Heart right ventricle (tissue), 16 donors: ENCODE results near the gene RASGRF2. TPM values are rescaled to one million over a fixed set of nuclear protein-coding genes. Genes with fewer than 3 reads are reported as not detected.

Experiments used
- ATAC-seq, 8 donors: fragments of 200-7000 bp; cut with Tn5 transposase; one replicate each; pipeline ENCODE4 v1.9.1; 2020; ENCODE audit warnings: mild to moderate bottlenecking in 8 of 8, moderate library complexity in 8 of 8, moderate number of reproducible peaks in 1 of 8
- DNase-seq, 2 donors: peaks; one replicate each; pipeline ENCODE4 v3.0.0-alpha.2; 2020
- H3K27ac ChIP-seq, 10 donors: fragments of 200-600 bp; sonication (generic) in 2 of 10; one replicate each; pipeline versions ENCODE4 v1.5.0 to v1.8.0; 2020 to 2022; ENCODE audit warnings: mild to moderate bottlenecking in 3 of 10
- H3K27me3 ChIP-seq, 7 donors: fragments of 200-600 bp; one replicate each; pipeline ENCODE4 v1.8.0; 2021 to 2022; ENCODE audit warnings: mild to moderate bottlenecking in 2 of 7
- H3K36me3 ChIP-seq, 9 donors: fragments of 200-600 bp; sonication (generic) in 1 of 9; one replicate each; pipeline versions ENCODE4 v1.5.0 to v1.8.0; 2020 to 2022; ENCODE audit warnings: mild to moderate bottlenecking in 2 of 9
- H3K4me1 ChIP-seq, 9 donors: fragments of 200-600 bp; sonication (generic) in 1 of 9; one replicate each; pipeline versions ENCODE4 v1.5.0 to v1.8.0; 2020 to 2022; ENCODE audit warnings: mild to moderate bottlenecking in 4 of 9
- H3K4me3 ChIP-seq, 10 donors: fragments of 200-600 bp; sonication (generic) in 2 of 10; one replicate each; pipeline versions ENCODE4 v1.5.0 to v1.8.0; 2020 to 2022; ENCODE audit warnings: mild to moderate bottlenecking in 7 of 10, moderate library complexity in 2 of 10
- H3K9me3 ChIP-seq, 11 donors: fragments of 200-600 bp in 10 of 11; sonication (generic) in 2 of 11; one replicate each; pipeline versions ENCODE4 v1.5.0 to v1.8.0; 2013 to 2022; ENCODE audit warnings: mild to moderate bottlenecking in 2 of 11, control low read depth in 1 of 11, moderate library complexity in 1 of 11
- CTCF ChIP-seq, 9 donors: fragments of 200-600 bp; sonication (generic) in 2 of 9; IDR thresholded peaks; one replicate each; pipeline versions ENCODE4 v1.5.0 to v1.8.0; 2021 to 2022; ENCODE audit warnings: antibody characterized with exemption in 9 of 9, mild to moderate bottlenecking in 5 of 9, moderate library complexity in 1 of 9
- WGBS, 2 donors: extraction: QIAGEN DNeasy Blood & Tissue Kit; methylation state at CpG; one replicate each; pipeline ENCODE4 v1.1.7; 2013; ENCODE audit warnings: inconsistent platforms in 1 of 2; 5-methylcytosine and 5-hydroxymethylcytosine counted together
- intact Hi-C, 10 donors: fragments of 100-400 bp; cut with DNase I; formaldehyde crosslinking; loops; one replicate each; pipeline versions ENCODE4 v1.11.1 to v1.14.2; 2022
- polyA plus RNA-seq, 2 donors: library from polyadenylated mRNA; stranded (reverse); fragments of 200-250 nt; gene quantifications; one replicate each; pipeline ENCODE4 v1.2.3, GENCODE V29; 2013
- total RNA-seq, 10 donors: library from RNA; stranded (reverse); fragmentation: NEBNext Ultra II Directional in 3 of 10; extraction: Animal tissue kit (Norgen Biotek cat#: 25700) in 3 of 10; gene quantifications; one replicate each; pipeline versions ENCODE4 v1.2.1 to v1.2.4, GENCODE V29; 2021 to 2023
- donor health status: Arrhythmogenic right ventricular cardiomyopathy.
- donor health status: ischemic (EF 13 %, LVEDD 7.1; RV severe dilation, severe dysfunction).
- donor health status: healthy with polysubstance abuse.
- donor health status: DM: no; HTN: yes; CAD: no.
- donor health status: DM: no; HTN: no; CAD: no.
- donor health status: ischemic (EF 25% LVEDD 6.9; RV normal size, moderate dysfunction).
- donor health status: ischemic (EF 25% LVEDD 5.7; RV mildly dilated, moderate dysfunction).
- donor health status: healthy.
- donor health status: DM: yes; HTN: yes; CAD: no.
- donor health status: Ischemic cardiomyopathy.
- donor health status: ischemic (EF 35%, LVEDD 5.7; RV mildly dilated, moderate dysfunction).
- donor health status: nonischemic (EF 11% LVEDD 7.7; RV severe dilation, severe dysfunction).
- donor health status: DM: yes; HTN: yes; CAD: no.
- donor health status: PGD.
- donor health status: ischemic (EF 29% LVEDD 5.4; RV normal size, mild dysfunction).
- donor health status: nonischemic (EF 23%, LVEDD 6.1; RV moderate dilation, normal function).

Gene RASGRF2
- total and polyA plus RNA-seq, 12 donors = 2.9 to 13.4 (median 6.8) TPM

- Histone ChIP-seq H3K9me3 (no peaks in the 10 kb centered on the region), H3K36me3 (peaks cover 0 to 19% (median 0%) of the 10 kb centered on the region in 9 donors), H3K27me3 (no peaks in the 10 kb centered on the region), H3K27ac (peak overlapping the region in 7 of 10 donors; percentile 8 to 95 (median 51)), H3K4me1 (peaks cover 21 to 96% (median 64%) of the 10 kb centered on the region in 9 donors), H3K4me3 (peak overlapping the region in 2 of 10 donors; percentile 13 to 15)
- DNase-seq (no peak), ATAC-seq (peak in 3 of 8 donors; percentile 16 to 35 (median 17))
- intact Hi-C loops = no loop called here
- TF ChIP-seq CTCF (IDR thresholded peaks at IDR 0.05) = peak in 3 of 9 donors; percentile 13 to 31 (median 22)
- WGBS, 2 donors = 60% methylated on average over 5 of the region's 5 CpGs
These were observed 279.4 kb downstream of the RASGRF2 start for GRCh38 chr5:81239613-81240012.

GRCh38 chr5:81241001-81241400, 280.8 kb downstream of the RASGRF2 start:
- Histone ChIP-seq H3K27me3 (no peaks in the 10 kb centered on the region), H3K4me3 (no peak overlapping the region), H3K27ac (peak overlapping the region in 6 of 10 donors; percentile 0 to 95 (median 14)), H3K4me1 (peaks cover 20 to 96% (median 67%) of the 10 kb centered on the region in 9 donors), H3K9me3 (no peaks in the 10 kb centered on the region), H3K36me3 (peaks cover 0 to 25% (median 0%) of the 10 kb centered on the region in 9 donors)
- DNase-seq (no peak), ATAC-seq (no peak)
- no peak for TF ChIP-seq CTCF (IDR thresholded peaks at IDR 0.05)
- intact Hi-C loops = no loop called here
- 18 to 29% methylated on average over 5 of the region's 5 CpGs for WGBS, 2 donors

- intact Hi-C loops = no loop called here
- ATAC-seq (no peak), DNase-seq (no peak)
- peaks cover 0 to 26% (median 0%) of the 10 kb centered on the region in 9 donors for H3K36me3 ChIP-seq
- peaks cover 22 to 98% (median 78%) of the 10 kb centered on the region in 9 donors for H3K4me1 ChIP-seq
- WGBS, 2 donors = 52 to 66% methylated on average over 8 of the region's 8 CpGs
- no peak overlapping the region for H3K4me3 ChIP-seq
- no peak for TF ChIP-seq CTCF (IDR thresholded peaks at IDR 0.05)
- H3K27me3 ChIP-seq = no peaks in the 10 kb centered on the region
- no peaks in the 10 kb centered on the region for H3K9me3 ChIP-seq
- H3K27ac ChIP-seq = peak overlapping the region in 7 of 10 donors; percentile 6 to 64 (median 39)
These were observed 281.9 kb downstream of the RASGRF2 start for GRCh38 chr5:81241961-81242648.

GRCh38 chr5:81242906-81243436, 282.8 kb downstream of the RASGRF2 start:
- H3K4me1 ChIP-seq = peaks cover 22 to 100% (median 83%) of the 10 kb centered on the region in 9 donors
- no peak for DNase-seq
- H3K27ac ChIP-seq = peak overlapping the region in 9 of 10 donors; percentile 6 to 66 (median 39)
- no peaks in the 10 kb centered on the region for H3K27me3 ChIP-seq
- WGBS, 2 donors = 28 to 45% methylated on average over 4 of the region's 4 CpGs
- intact Hi-C loops = no loop called here
- ATAC-seq = peak in 3 of 8 donors; percentile 18 to 59 (median 20)
- no peak overlapping the region for H3K4me3 ChIP-seq
- no peaks in the 10 kb centered on the region for H3K9me3 ChIP-seq
- TF ChIP-seq CTCF (IDR thresholded peaks at IDR 0.05) = peak in 1 of 9 donors; percentile 18
- H3K36me3 ChIP-seq = peaks cover 0 to 29% (median 0%) of the 10 kb centered on the region in 9 donors
